GM19351 (cell line): Measurements from ENCODE around the gene NKTR.
"Not testable (repeated sequence)": the region's sequence is repeated elsewhere in the genome, so short reads cannot be mapped to it uniquely, and the experiment has no call there.

Experiments
- ATAC-seq: cut with Tn5 transposase; IDR thresholded peaks from one replicate; pipeline ENCODE4 v1.9.1; 2021; ENCODE audit warnings: mild to moderate bottlenecking, moderate library complexity; ENCODE audit not compliant: unreplicated experiment

The NKTR gene

DNA sequence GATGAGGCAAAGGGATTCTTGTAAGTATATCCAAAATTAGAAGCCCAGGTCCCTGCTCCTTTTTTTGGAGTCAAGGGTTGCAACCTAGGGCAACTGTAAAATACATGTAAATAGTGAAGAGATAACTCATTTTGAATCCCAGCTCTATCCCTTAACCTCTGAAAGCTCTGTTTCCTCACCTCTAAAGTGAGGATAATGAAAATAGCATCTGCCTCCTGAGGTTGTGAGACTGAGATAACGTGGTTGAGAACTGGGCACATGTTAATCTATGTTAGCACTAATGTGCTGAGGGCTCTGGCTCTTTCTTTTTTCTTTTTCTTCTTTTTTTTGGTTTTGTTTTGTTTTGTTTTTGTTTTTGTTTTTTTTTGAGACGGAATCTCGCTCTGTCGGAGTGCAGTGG lies 4.8 kb upstream of the NKTR start:
- ATAC-seq, result no peak

DNA sequence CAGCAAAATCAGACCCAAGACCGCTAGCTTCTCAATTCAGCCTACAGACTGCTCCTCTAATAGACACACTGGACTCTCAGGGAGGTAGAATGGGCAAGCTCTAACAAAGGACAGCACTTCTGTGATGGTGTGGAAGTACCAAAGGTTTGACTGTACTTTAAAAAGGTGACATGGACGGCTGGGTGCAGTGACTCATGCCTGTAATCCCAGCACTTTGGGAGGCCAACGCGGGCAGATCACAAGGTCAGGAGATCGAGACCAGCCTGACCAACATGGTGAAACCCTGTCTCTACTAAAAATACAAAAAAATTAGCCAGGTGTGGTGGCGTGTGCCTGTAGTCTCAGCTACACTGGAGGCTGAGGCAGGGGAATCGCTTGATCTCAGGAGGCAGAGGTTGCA lies 3.4 kb upstream of the NKTR start:
- ATAC-seq, result not testable (repeated sequence)

DNA sequence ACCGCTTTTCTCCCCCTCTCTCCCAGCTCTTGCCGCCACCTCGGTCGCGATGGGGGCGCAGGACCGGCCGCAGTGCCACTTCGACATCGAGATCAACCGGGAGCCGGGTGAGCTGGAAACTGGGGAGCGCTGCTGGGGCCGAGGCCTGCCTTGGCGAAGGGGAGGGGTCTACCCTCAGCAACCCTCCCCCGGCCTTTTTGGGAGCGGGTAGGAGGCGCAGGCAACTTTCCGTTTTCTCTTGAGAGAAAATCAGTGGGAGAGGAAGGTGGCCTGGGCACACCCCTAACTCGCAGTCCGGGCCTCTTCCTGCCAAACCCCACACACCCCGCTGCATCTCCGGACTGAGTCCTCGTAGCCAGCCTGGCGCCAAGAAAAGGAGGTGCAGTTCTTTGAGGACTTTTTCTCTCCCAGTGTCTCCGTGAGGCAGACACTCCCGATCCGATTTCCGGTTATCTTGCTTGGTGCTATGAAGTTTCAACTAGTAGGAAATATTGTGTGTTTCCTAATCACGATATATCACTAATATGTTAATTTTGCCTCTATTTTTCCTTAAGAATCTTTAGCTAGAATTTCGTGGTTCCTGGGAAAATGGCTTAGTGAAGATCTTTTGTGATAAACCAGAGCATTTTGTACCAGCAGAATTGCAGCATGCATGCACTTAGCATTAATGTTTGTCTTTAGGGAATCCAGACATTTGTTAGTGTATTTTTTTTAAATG lies 631 bp downstream of the NKTR start:
- ATAC-seq, result peak; percentile 20

DNA sequence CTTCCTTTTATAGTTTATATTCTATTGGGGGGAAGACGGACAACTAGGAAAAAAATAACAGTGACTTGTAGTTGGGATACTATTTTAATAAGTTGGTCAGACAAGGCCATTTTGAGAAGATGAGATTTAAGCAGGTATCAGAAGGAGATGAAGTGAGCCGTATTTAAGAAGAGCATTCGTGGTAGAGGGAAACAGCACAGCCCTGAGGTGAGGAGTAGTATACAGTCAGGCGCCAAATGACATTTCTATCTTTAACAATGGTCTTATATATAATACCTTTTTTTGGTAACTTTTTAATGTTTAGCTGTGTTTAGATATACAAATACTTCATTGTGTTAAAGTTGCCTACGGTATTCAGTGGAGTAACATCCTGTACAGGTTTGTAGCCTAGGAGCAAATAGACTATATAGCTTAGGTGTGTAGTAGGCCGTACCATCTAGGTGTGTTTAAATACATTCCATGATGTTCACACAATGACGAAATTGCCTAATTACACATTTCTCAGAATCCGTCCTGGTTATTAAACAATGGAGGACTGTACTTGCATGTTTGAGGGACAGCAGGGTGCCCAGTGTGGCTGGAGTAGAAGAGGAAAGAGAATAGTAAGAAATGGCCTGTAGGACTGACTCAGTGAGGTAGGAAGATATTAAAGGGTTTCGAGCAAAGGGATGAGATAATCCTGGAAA lies 1.6 kb downstream of the NKTR start:
- ATAC-seq, result peak; percentile 21

DNA sequence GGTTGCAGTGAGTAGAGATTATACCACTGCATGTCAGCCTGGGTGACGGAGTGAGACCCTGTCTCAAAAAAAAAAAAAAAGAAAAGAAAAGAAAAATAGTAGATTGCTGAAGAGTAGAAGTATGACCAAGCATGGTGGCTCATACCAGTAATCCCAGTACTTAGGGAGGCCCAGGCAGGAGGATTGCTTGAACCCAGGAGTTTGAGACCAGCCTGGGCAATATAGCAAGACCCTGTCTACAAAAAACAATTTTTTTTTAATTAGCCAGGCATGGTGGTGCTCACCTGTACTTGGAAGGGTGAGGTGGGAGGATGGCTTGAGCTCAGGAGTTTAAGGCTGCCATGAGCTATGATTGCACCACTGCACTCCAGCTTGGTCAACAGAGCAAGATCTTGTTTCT lies 2.5 kb downstream of the NKTR start:
- no peak for ATAC-seq

DNA sequence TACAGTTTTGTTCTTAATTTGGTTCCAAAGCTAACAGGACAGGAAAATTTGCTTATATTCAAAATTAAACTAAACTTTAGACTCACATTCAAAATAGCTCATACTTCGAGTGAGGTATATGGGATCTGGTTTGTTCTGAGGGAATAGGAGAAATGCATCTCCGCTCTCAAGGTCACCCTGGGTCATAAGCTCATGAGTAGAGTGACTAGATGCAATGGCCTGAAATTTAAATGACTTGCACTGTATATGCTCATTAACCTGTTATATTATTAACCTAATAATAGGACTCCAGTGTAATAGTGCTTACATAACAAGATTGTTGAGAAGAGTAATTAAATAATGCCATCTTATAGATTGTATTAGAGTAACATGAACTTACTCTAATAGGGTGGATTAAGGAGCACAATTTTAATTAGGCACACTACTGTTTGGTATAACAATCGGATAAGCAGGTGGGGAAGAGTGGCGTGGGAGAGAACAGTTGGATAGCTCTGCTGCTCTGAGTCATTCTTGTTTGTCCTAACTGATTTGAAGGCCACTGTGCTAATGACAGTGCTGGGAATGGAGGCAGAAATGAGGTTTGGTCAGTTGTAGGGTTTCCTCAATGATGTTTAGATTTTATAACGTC lies 5.2 kb downstream of the NKTR start:
- ATAC-seq, result no peak

DNA sequence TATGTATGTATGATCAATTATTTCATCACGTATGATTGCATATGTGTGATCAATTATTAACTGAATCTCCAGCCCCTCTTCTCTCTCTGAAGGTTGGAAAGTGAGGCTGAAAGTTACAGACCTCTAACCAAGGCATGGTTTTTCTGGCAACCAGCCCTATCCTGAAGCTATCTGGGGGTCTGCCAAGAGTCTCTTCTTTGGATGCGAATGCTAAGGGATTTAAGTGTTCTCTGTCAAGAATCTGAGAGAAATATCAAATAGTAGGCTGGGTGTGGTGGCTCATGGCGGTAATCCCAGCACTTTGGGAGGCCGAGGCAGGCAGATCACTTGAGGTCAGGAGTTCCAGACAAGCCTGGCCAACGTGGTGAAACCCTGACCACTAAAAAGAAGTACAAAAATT lies 8.1 kb downstream of the NKTR start:
- ATAC-seq, result no peak

DNA sequence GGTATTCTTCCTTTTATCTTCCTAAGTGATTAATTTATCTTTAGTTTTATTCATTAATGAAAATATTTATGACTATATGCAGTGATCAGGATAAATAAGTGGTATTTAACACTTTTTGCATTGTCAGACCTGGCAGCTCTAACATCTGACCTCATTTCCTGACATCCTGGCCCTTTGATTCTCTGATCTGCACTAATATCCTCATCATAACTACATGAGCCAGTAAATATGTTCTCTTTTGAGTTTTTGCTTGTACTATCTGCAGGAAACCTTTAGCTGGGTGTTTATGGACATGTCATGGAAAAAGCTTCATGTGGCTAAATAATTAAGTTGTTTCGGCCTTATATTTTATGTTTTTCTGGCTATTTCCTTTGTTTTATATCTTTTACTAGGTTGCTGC lies 10.5 kb downstream of the NKTR start:
- no peak for ATAC-seq

DNA sequence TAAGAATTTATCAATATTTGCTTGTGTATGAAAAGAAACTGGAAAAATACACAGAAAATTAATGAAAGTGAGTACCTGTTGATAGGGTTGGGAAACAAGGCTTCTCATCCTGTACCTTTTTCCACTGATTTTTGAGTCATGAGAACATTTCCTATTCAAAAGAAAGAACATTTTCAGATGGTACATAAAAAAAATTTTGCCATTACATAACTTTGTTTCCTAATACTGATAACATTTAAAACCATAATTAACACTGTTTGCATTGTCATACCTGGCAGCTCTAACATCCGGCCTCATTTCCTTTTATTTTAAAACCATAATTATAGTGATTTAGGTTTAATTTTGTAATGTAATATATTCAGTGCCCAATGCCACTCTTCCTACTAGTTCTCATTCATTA lies 11.7 kb downstream of the NKTR start:
- ATAC-seq, result no peak

DNA sequence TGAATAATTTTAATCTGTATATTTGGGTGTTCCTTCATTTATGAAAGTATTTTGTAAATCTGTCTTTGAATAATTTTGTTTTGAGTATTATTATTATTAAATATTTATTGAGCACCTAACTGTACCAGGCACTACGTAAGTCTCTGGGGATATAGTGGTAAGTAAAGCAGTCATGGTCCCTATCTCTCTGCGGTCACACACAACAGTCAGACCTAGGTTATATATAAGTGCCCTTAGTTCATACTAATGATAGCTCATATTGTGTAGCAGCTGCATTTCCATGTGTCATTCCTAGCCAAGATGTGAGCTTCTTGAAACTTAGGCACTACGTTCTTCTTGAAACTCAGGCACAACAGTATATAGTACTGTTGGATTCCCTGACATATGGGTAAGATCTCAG lies 12.4 kb downstream of the NKTR start:
- ATAC-seq, result peak; percentile 96

DNA sequence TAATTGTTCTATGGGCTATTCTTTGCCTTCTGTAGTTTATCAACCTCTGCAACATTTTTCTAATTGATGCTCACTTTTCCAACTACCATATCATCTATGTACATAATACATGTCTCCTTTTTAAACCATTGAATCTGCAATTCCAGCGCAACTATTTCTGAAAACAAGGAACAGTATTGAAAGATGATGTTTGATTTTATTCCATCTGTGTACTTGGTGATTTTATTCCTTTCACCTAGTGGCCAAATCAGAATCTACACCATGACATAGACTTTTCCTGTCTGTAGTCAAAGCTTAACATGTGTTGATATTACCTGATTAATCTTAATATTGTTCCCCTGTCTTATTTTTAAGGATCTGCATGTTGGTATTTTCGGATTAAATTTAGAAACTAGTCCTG lies 13.0 kb downstream of the NKTR start:
- no peak for ATAC-seq

DNA sequence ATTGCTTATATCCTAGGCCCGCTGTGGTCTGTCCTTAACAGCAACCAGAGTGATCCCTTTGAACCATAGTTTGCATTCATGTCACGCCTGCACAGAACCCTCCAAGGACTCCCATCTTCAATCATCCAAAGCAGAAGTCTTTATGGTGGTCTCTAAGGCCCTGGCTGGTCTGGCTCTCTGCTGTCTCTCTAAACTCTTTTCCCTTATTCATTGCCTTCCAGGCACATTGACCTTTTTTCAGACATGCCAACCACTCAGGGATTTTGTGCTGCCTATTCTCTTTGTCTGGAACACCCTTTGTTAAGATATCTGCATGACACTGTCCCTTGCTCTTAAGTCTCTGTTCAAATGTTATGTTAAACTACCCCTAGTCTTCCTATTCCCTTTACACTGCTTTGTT lies 31.1 kb downstream of the NKTR start:
- no peak for ATAC-seq

DNA sequence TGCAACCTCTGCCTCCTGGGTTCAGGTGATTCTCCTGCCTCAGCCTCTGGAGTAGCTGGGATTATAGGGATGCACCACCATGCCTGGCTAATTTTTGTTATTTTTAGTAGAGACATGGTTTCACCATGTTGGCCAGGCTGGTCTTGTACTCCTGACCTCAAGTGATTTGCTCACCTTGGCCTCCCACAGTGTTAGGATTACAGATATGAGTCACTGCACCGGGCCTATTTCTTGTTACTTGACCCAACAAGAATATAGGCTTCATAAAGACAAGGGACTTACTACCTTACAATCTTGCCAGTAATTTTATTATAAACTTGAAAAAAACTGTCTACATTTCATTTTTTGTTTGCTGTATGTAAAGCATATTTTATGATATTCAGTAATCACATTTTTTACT lies 31.7 kb downstream of the NKTR start:
- no peak for ATAC-seq

DNA sequence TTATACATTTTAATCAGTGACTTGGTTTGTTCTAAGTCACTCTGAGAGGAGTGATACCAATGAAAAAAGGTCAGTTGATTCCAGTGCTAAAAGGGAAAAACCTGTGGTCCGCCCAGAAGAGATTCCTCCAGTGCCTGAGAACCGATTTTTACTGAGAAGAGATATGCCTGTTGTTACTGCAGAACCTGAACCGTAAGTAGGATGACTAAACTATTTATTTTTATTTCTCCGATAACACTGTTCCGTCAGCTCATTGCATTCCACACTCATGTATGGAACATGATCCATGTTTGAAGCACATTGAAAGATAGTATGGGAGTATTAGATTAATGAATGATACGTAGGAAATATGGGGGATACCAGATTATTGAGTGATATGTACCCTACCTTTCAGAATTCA lies 33.1 kb downstream of the NKTR start:
- no peak for ATAC-seq

DNA sequence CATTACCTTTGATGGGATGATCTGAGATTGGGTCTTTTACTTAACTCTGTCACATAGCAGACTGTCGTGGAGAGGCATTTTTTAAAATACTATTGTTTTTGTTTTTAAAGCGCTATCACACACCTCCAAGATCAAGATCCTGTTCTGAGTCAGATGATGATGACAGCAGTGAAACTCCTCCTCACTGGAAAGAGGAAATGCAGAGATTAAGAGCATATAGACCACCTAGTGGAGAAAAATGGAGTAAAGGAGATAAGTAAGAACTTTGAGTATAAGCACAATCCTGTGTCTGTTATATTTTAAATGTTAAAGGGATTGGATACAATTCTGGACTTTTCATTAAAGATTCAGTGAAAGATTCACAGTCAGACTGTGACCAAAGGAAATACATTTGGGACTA lies 34.6 kb downstream of the NKTR start:
- ATAC-seq, result peak; percentile 62

DNA sequence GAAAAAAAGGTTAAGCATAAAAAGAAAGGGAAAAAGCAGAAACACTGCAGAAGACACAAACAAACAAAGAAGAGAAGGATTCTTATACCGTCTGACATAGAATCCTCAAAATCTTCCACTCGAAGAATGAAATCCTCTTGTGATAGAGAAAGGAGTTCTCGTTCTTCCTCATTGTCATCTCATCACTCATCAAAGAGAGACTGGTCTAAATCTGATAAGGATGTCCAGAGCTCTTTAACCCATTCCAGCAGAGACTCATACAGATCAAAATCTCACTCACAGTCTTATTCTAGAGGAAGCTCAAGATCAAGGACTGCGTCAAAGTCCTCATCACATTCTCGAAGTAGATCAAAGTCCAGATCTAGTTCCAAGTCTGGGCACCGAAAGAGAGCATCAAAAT lies 36.5 kb downstream of the NKTR start:
- ATAC-seq, result no peak

DNA sequence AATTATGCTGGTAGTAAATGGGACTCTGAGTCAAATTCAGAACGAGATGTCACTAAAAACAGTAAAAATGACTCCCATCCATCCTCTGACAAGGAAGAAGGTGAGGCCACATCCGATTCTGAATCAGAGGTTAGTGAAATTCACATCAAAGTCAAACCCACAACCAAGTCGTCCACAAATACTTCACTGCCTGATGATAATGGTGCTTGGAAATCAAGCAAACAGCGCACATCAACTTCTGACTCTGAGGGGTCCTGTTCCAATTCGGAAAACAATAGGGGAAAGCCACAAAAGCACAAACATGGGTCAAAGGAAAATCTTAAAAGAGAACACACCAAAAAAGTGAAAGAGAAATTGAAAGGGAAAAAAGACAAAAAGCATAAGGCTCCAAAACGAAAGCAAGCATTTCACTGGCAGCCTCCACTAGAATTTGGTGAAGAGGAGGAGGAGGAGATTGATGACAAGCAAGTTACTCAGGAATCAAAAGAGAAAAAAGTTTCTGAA lies 37.9 kb downstream of the NKTR start:
- ATAC-seq, result peak; percentile 67

DNA sequence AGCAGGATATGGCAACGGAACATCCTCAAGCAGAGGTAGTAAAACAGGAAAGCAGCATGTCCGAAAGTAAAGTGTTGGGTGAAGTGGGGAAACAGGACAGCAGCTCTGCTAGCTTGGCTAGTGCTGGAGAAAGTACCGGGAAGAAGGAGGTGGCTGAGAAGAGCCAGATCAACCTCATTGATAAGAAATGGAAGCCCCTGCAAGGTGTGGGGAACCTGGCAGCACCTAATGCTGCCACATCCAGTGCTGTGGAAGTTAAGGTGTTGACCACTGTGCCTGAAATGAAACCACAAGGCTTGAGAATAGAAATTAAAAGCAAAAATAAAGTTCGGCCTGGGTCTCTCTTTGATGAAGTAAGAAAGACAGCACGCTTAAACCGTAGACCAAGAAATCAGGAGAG lies 38.7 kb downstream of the NKTR start:
- ATAC-seq, result no peak

DNA sequence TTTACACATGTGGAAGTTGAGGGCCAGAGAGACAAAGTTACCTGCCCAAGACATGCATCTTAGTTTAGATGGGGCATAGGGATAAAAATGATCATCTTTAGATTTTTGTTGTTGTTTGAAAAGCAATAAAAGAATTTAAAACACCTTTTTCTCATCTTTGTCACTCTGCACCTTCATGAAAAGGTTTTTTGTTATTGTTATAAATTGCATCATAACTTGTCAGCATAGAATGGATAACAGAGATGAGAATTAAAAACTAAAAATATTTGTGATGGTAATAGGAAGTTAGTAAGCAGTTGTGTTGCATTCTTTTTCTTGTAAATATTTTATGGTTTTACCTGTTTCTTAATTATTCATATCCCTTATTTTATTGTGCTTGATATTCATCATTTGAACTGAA lies 39.6 kb downstream of the NKTR start:
- ATAC-seq, result no peak

DNA sequence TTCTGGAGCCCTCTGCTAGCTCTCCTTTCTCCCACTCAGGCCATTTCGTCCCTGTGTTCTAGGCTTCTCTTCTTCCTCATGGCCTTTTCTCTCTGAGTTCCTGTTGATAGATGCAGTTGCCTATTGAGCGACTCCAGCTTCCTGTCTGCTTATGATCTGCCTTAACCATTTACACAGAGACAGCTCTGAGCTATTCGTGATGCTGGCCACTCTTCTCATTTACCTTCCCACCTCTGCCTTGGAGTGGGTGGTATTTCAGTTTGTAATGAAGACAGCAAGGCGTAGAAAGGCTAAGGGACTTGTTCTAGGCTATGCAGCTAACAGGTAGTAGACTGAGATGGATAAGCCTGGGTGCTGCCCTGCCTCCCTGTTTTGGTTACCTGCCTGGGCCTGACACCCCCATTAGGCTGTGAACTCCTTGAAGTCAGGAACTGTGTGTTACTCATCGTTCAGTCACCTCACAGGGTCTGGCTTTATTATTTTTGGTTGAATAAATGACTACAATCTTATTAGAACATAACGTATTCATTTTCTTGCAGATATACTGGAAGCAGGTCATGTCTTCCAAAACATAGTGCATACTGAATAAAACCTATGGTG lies 40.4 kb downstream of the NKTR start:
- ATAC-seq, result no peak

DNA sequence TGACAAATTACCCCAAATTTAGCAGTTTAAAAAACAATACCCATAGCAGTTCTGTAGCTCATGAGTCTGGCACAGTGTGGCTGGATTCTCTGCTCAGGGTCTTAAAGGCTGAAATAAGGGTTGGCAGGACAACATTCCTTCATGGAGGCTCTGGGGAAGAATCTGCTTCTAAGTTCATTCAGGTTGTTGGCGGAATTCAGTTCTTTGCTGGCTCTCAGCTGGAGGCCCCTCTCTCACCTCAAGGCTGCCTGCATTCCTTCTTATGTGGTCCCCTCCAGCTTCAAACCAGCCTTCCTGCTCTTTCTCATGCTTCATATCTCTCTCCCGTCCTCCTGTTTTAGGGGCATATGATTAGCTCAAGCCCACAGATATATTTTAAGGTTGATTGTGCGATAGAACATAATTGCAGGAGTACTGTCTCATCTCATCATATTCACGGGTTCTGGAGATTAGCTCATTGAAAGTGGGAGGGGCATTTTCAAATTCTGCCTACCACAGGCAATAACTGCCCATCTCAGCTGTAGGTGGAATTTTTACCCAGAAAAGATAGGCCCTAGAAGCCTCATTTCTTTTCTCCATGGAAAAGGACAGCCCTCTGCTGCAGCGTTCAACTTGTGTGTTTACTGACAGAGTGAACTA lies 47.5 kb downstream of the NKTR start:
- no peak for ATAC-seq
